SU-DHL-6 (cell line): ENCODE results near the gene ZZZ3.

Experiments used
- H2AFZ ChIP-seq: fragments of 200-600 bp; sonication (generic); 2 replicates; pipeline ENCODE4 v1.6.1; 2014; ENCODE audit warnings: low read depth, mild to moderate bottlenecking, moderate library complexity, mixed read lengths, antibody characterized with exemption, low read length; ENCODE audit not compliant: severe bottlenecking
- H3F3A ChIP-seq: fragments of 200-600 bp; shearing (Covaris generic); 2 replicates; pipeline ENCODE4 v1.6.0; 2016; ENCODE audit warnings: antibody characterized with exemption, mild to moderate bottlenecking; ENCODE audit not compliant: insufficient read depth
- H3K27ac ChIP-seq: fragments of 200-600 bp; sonication (generic); 2 replicates; pipeline ENCODE4 v1.5.1; 2016; ENCODE audit warnings: low read depth, mild to moderate bottlenecking, low read length, moderate library complexity, mixed read lengths
- H3K27me3 ChIP-seq: fragments of 200-600 bp; sonication (generic), shearing (Covaris generic); 2 replicates; pipeline ENCODE4 v1.6.0; 2014; ENCODE audit warnings: mild to moderate bottlenecking, low read length
- H3K36me3 ChIP-seq: fragments of 200-600 bp; sonication (generic); 2 replicates; pipeline ENCODE4 v1.6.1; 2014; ENCODE audit warnings: mild to moderate bottlenecking, low read length, mixed read lengths
- H3K4me2 ChIP-seq: fragments of 300-600, 200-600 bp; shearing (Covaris generic), sonication (generic); 2 replicates; pipeline ENCODE4 v1.6.0; 2014; ENCODE audit warnings: low read length, low read depth, mild to moderate bottlenecking; ENCODE audit not compliant: poor library complexity, severe bottlenecking
- H3K4me3 ChIP-seq: fragments of 200-600 bp; sonication (generic); 2 replicates; pipeline ENCODE4 v1.5.1; 2014; ENCODE audit warnings: antibody characterized with exemption, low read length, mild to moderate bottlenecking, mixed read lengths; ENCODE audit not compliant: insufficient read depth, poor library complexity, severe bottlenecking
- H3K79me2 ChIP-seq: fragments of 200-600 bp; sonication (generic); 2 replicates; pipeline ENCODE4 v1.6.1; 2014; ENCODE audit warnings: mild to moderate bottlenecking, low read length, moderate library complexity; ENCODE audit not compliant: insufficient read depth
- H3K9ac ChIP-seq: fragments of 200-600 bp; sonication (generic); 2 replicates; pipeline ENCODE4 v1.7.0; 2014; ENCODE audit warnings: mild to moderate bottlenecking, low read length
- H3K9me2 ChIP-seq: fragments of 200-600 bp; sonication (generic); replicated peaks from 2 replicates; pipeline ENCODE4 v1.6.1; 2014; ENCODE audit warnings: low read length; ENCODE audit not compliant: insufficient read depth
- H3K9me3 ChIP-seq: fragments of 200-600 bp; sonication (generic); 2 replicates; pipeline ENCODE4 v1.6.1; 2014; ENCODE audit warnings: low read length, mixed read lengths; ENCODE audit not compliant: insufficient read depth
- H4K20me1 ChIP-seq: fragments of 200-600 bp; sonication (generic); 2 replicates; pipeline ENCODE4 v1.6.1; 2014; ENCODE audit warnings: low read depth, mild to moderate bottlenecking, antibody characterized with exemption, low read length, moderate library complexity, mixed read lengths
- CTCF ChIP-seq: fragments of 200-600 bp; sonication (generic); IDR thresholded peaks from one replicate; pipeline ENCODE4 v1.5.1; 2017; ENCODE audit warnings: antibody characterized with exemption, mild to moderate bottlenecking, low read length, moderate library complexity; ENCODE audit not compliant: insufficient read depth, poor library complexity, severe bottlenecking
- EZH2phosphoT487 ChIP-seq: fragments of 200-600 bp; sonication (generic), shearing (Covaris generic); conservative IDR thresholded peaks from 2 replicates; pipeline ENCODE4 v1.6.1; 2018; ENCODE audit warnings: mild to moderate bottlenecking, antibody characterized with exemption, low read length, moderate library complexity, mixed read lengths

Gene ZZZ3

GRCh38 chr1:77639056-77639455 is 43.4 kb downstream of the ZZZ3 start:
- Histone ChIP-seq H3K9ac (no peak overlapping the region), H3K36me3 (peaks cover 17% of the 10 kb centered on the region; the same call in 1 of the 2 replicates), H2AFZ (no peak overlapping the region), H3K4me3 (no peak overlapping the region), H3F3A (no peaks in the 10 kb centered on the region; the same call in 1 of the 2 replicates), H3K27ac (no peak overlapping the region), H3K27me3 (no peaks in the 10 kb centered on the region), H4K20me1 (no peaks in the 10 kb centered on the region), H3K4me2 (no peak overlapping the region), H3K9me3 (no peaks in the 10 kb centered on the region), H3K79me2 (peaks cover 43% of the 10 kb centered on the region), H3K9me2 (no peaks in the 10 kb centered on the region)
- TF ChIP-seq CTCF (no peak), EZH2phosphoT487 (no peak)

DNA sequence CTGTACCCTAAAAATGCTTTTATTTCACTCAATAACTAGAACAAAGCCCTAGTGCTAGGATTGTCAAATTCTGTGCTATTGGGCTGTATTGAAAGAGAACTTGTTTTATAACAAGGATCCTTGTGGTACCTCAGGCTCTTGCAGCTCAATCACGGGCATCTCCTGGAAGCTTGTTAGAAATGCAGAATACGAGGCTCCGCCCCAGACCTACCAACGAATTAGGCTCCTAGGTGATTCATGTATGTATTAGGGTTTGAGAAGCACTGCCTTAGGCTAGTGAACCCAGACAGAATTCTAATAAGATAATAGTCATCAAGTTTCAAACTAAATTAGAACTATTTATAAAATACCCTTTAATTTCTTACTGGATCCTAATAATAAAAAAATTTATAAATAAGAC is 45.6 kb downstream of the ZZZ3 start:
- Histone ChIP-seq H3K9me2 (no peaks in the 10 kb centered on the region), H3F3A (no peaks in the 10 kb centered on the region; the same call in 1 of the 2 replicates), H4K20me1 (no peaks in the 10 kb centered on the region), H3K79me2 (peaks cover 22% of the 10 kb centered on the region), H2AFZ (no peak overlapping the region), H3K9ac (no peak overlapping the region), H3K4me3 (no peak overlapping the region), H3K27ac (no peak overlapping the region), H3K9me3 (no peaks in the 10 kb centered on the region), H3K27me3 (no peaks in the 10 kb centered on the region), H3K36me3 (peaks cover 29% of the 10 kb centered on the region), H3K4me2 (no peak overlapping the region)
- TF ChIP-seq CTCF (no peak), EZH2phosphoT487 (no peak)
